HL-60/S4 (cell line): ENCODE results near the gene SUGCT.
"Not testable (repeated sequence)": the region's sequence is repeated elsewhere in the genome, so short reads cannot be mapped to it uniquely, and the experiment has no call there.

Experiments used
- in situ Hi-C: fragments of 300-500 bp; cut with MboI; formaldehyde crosslinking; loops from 2 replicates; pipeline ENCODE4 v1.14.3; 2022; ENCODE audit warnings: low sequenced_read_pairs

The SUGCT gene

DNA sequence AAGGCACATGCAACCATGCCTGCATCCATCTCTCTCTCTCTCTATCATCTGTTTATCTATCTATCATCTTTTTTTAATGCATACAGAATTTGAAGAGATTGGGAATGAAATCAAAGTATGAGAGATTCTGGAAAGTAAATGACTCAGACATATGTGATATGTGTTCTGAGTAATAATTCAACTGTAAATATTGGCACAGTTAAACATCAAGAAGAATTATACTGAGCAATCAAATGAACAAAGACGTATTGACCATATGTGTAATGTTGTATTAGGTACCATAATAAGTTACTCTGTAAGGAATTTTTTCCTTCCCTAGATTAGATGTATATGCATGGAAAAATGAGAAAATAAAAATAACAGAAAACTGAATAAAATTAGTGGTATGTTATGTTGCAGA lies 108.3 kb downstream of the SUGCT start:
- in situ Hi-C loops: loop anchor here (25.0 kb wide), 1 partner anchor 1469 kb away; the partner anchor contains the start of gene INHBA

DNA sequence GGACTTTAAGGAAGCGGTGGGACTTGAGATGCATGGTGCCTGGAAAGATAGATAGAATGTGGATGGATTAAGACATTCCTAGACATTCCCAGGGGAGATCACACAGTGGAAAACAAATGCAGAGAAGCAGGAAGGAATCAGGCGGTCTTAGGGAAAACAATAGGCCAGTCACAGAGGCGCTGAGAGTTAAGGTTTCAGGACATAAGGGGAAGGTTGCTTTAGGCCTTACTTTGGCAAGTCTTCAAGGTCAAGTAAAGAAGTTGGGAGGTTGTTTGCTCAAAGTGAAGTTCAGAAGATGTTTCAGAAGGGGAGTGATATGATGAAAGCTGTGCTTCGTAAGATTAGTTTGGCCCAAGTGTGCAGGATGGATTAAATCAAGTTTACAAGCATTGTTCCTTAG lies 109.4 kb downstream of the SUGCT start:
- in situ Hi-C loops: loop anchor here (25.0 kb wide), 1 partner anchor 1468 kb away; the partner anchor contains the start of gene INHBA

DNA sequence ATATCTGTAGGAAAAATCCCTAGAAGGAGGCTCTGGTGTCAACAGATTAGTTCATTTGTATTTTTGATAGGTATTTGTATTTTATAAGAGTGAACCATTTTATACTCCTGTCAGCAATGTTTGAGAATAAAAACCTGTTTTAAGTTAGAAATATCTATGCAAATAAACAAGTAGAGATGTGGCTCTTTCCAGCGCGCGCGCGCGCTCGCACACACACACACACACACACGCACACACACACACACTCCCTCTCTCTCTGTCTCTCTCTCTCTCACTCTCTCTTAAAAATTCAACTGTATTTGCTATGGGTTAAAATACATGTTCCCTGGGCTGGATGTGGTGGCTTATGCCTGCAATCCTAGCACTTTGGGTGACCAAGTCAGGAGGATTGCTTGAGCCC lies 113.9 kb downstream of the SUGCT start:
- in situ Hi-C loops: loop anchor here (25.0 kb wide), 1 partner anchor 1464 kb away; the partner anchor contains the start of gene INHBA

DNA sequence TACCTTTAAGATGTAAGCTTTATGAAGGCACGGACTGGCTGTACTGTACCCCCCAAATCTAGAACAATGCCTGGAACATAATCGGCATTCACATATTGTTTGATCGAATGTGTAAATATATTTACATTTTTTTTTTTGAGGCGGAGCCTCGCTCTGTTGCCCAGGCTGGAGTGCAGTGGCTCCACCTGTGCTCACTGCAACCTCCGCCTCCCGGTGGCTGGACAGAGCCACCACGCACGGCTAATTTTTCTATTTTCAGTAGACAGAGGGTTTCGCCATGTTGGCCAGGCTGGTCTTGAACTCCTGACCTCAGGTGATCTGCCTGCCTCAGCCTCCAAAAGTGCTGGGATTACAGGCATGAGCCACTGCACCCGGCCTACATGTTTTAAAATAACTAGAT lies 118.6 kb downstream of the SUGCT start:
- in situ Hi-C loops: not testable (repeated sequence)

DNA sequence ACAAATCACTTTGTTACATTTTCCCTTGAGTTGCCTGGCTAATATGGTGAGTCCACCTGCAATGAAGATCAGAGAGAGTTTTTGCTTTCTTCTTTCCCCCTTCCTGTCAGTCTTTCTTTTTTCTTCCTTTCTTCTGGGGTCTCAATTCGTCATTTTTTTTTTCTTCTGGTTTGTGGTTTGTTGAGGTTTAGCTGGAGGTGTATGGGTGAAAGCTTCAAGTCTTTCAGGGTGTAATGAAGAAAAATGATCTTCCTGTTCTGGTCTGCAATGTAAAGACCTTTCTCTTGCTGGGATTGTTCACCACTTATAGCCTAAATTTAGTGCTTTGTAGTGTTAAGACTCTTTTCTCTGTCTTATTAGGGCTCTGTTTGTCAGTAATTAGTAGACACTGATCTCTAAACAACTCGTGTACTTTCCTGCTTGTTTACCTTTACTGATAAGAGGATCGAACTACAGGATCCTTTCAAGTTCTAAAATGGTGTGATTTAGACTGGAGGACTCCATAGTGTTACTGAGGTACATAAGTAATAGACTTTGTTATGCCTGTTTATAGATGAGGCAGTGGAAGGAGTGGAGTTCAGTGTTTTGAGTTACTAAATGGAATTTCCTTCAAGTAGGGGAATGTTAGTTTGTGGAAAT lies 129.1 kb downstream of the SUGCT start:
- in situ Hi-C loops: no loop called here

DNA sequence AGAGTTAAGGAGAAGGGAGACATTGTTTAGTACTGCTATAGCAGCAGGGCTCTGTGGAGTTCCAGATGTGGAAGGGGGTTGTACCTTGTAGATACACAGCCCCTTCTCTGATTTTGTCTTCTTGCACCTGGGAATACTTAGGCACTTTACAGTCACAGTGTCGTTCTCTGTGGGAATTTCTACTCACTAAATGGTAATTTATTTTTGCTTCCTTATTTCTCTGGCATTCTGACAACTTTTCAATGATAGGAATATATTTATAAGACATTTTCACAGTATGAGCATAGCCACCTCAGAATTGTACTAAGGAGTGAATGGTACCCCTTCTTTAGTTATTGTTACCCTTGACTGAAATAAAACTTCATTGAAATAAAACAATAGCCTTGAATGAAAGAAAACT lies 132.8 kb downstream of the SUGCT start:
- in situ Hi-C loops: no loop called here

DNA sequence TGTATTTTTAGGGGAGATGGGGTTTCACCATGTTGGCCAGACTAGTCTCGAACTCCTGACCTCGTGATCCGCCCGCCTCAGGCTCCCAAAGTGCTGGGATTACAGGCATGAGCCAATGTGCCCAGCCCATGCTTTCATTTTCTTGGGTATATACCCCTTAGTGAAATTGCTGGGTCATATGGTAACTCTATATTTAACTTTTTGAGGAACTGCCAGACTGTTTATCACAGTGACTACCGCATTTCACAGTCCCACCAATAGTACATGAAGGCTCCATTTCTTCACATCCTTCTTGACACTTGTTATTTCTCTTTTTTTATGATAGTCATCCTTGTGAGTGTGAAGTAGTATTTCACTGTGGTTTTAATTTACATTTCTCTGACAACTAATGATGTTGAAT lies 134.0 kb downstream of the SUGCT start:
- in situ Hi-C loops: not testable (repeated sequence)

DNA sequence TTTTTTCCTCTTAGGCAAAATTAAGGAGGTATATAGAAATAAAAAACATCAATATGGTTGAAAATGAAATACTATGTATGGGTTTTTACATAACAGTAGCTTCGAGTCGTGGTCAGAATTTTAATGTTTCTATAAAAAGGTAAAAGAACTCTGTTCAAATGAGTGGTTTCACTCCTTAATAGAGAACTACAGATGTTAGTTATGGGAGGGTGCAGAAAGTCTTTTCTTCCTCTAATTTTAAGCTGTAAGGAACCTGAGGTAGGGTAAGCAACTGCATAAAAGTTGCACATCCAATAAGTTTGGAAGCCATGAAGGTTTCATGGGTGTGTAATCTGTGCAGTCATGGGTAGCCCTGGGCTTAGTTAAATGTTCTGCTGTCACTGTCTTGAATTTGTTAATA lies 141.3 kb downstream of the SUGCT start:
- in situ Hi-C loops: no loop called here

DNA sequence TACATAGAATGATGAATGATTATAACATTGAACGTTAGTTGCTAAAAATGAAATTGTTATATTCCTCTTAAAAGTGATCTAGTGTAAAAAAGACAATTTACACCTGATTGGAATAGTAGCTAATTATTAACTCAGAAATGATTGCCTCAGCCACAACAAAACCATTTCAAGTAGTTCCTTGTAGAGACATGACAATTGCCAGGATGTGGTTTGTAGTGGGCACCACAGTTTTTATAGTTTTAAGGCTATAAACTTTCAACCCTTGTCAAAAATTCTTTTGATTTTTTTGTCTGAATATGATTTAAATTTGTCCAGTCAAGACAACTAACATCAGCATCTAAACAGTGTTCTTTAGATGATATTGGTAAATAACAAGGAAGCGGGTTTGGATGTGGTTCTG lies 145.2 kb downstream of the SUGCT start:
- in situ Hi-C loops: no loop called here

DNA sequence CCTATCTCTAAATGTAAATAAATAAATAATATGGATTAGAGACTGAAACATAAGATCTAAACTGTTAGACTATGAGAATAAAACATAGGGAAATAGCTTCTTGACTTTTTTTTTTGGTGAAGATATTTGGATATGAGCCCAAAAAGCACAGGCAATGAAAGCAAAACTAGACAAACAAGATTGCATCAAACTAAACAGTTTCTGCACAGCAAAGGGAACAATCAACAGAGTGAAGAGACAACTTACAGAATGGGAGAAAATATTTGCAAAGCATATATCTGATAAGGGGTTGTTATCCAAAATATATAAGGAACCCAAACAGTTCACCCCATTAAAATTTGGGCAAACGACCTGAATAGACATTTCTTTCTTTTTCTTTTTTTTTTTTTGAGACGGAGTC lies 148.1 kb downstream of the SUGCT start:
- in situ Hi-C loops: no loop called here

DNA sequence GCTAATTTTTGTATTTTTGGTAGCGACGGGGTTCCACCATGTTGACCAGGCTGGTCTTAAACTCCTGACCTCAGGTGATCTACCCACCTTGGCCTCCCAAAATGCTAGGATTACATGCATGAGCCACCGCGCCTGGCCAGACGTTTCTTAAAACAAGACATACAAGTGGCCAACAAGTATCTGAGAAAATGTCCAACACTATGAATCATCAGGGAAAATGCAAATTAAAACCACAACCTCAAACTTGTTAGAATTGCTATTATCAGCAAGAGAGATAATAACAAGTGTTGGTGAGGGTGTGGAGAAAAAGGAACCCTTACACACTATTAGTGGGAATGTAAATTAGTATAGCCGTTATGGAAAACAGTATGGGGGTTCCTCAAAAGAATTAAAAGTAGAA lies 148.6 kb downstream of the SUGCT start:
- in situ Hi-C loops: no loop called here

DNA sequence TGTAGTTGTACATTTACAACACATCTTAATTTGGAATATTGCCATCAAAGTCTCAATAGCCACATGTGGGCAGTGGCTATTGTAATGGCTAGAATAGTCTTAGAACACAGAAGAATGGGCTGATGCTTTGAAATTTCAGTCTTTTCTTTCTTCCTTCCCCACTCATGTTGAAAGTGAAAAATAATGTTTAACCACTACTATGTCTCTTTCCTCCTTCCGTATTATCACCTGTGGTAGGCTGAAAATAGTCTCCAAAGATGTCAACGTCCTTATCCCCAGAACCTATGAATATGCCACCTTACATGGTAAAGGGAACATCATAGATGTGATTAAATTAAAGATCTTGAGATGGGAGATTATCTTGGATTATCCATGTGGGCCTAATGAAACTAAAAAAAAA lies 154.0 kb downstream of the SUGCT start:
- in situ Hi-C loops: no loop called here

DNA sequence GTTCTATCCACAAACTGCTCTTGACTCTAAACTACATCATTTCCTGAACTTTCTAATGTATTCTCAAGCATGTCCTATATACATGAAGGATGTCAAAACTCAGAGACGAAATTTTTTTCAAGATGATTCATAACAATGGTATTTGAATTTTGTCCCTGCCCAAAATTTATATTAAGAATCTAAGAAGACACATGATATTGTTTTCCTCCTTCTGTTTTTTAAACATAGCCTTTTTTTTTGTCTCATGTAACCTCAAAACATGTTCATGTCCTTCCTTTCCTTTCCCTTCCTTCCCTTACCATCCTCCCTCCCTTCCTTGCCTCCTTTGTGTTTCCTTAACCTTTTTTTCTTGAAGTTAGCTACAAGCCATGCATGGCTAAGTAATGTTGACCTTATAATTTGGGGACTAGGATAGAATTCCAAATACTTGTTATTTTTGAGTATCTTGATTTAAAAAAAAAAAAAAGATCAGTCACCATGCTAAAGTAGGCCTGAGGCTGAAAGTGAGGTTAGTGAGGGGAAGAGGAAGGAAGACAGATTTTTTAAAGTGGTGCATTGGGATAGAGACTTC lies 163.0 kb downstream of the SUGCT start:
- in situ Hi-C loops: no loop called here

DNA sequence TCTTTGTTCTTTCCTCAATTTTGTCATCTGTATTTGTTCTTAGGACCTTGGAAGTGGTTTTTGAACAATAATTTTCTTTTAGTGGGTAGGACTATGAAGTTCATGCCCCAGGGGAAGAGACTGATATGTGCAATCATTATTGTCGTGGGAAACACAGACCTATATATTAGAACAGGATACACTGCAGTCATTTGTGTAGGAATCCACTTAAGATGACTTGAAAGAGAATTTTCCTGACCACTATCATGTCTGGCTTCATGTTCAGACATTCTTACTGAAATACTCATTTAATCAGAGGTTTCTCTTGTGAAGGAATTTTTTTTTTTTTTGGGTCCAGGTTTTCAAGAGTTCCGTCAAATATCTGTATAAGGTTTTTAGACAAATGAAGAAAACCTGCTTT lies 163.6 kb downstream of the SUGCT start:
- in situ Hi-C loops: no loop called here

DNA sequence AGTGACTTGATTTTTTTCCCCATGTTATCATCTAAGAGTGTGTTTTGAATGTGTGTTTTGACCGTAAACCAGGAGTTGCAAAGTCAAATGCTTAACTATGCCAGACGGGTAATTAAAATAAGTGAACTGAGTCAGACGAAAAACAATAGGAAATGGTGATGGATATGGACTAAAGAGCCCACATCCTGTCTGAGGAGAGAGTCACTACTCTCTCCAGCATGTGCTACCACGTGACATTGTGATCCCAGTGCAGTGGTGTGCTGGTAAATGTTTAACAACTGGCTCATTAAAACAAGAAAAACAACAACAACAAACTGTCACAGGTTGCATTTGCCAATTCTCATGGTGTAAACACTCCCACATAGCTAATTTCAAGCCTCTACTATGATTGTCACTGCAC lies 164.3 kb downstream of the SUGCT start:
- in situ Hi-C loops: no loop called here

DNA sequence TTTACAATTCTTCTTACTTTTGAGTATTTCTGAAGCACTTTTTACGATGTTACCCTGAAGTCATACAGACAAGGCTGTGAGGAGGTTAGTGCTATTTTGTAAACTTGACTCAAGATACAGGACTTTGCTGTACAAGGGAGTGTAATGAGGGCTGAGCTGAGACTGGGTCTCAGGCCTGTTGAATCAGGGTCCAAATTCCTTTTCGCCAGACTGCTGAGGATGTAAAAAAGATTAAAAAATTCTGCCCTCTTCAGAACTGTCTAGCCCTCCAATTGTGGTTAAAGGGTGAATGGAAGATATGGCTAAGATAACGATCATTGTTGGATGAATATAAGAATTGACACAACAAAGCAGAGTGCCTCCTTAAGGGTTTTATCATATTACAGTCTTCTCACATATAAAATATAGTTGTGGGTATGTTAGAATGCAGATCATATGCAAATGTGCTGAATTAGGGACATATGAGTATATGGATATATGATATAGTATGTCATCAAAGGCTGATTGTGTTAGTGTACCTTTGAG lies 165.4 kb downstream of the SUGCT start:
- in situ Hi-C loops: no loop called here

DNA sequence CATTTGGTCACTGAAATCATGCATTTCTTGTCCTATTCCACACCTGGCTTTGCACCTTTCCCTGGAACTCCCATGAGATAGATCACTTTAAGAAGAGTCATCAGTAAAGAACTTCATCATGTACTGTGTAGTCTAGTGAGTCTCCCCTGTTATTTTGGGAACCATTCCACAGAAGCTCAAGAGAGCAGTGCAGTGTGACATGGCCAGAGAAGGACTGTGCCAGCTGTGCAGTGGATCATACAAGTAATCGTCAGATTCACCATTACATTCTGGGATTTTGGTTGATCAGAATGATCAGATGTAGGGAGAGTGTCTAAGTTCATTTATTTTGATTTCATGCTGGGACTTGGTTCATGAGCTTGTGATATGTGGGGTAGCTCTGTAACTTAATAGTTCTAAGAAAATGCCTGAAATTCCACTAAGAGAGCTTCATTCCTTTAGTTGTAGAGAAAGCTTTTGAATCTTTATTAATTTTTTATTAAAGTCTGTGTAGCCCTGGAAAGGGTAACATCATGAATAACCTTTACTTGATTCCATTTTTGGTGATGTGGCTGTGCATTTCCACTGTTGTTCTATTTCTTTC lies 166.8 kb downstream of the SUGCT start:
- in situ Hi-C loops: no loop called here

DNA sequence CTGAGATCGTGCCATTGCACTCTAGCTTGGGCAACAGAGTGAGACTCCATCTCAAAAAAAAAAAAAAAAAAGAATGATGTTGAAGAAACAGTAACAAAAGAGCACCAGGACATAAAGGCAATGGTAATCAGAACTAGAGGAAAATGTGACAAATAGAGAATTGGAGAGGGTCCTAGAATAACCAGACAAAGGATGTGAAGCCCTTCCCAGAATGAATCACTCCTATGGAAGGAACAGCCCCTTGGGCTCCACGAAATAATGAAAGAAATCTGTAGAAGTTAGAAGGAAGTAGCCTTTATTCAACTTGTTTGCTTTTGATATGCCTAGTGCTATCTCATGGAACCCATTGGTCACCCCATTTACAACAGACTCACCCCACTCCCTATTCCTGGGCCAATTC lies 169.2 kb downstream of the SUGCT start:
- in situ Hi-C loops: no loop called here

DNA sequence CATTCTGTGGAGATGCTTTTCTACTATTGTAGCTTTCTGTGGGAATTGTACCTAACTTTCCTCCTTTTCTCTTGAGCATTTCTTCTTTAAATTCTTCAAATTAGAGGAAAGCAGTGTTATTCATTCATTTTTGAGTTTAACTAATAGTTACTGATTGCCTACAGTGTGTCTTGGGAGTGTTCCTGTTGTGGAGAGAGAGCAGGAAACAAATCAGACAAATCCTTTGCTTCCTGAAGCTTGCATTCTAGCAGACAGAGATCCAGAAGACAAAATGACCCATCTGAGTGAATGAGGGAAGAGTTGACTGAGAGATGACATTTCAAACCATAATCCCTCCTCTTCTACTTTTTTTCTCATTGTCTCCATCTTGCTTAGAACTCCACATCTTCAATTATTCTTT lies 170.4 kb downstream of the SUGCT start:
- in situ Hi-C loops: no loop called here

DNA sequence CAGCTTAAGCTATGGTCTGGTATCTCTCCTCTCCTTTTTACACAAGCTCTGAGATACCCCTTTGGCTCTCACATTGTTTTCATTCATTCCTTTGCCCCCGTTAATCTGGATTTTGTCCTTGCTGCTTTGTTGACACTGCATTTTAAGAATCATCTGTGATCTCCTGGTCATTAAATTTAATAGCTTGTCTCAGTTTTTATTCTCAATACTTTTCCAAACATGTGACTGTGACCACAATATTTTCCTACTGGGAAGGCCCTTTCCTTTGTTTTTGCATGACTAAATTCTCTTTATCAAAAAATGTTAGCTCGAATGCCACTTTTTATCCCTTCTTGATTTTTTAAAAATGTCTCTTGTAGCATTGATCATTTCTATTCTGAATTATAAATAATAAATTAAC lies 171.2 kb downstream of the SUGCT start:
- in situ Hi-C loops: no loop called here

DNA sequence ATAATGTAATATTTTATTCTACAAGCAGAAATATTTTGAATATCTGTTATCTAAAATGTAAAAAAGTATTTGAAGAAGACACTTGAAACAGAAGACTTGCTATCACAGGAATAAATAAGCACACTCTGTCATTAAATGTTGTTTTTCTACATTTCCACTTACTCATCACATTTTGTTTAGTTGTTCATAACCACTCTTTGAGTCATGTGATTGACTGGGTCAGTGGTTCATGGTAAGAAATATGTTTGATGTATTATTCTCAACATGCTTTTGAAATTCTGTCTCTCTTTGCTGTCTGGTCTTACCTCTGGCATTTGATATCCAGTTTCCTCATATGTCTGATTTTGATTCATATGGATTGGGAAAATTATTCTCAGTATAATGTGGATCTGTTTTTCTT lies 171.8 kb downstream of the SUGCT start:
- in situ Hi-C loops: no loop called here

DNA sequence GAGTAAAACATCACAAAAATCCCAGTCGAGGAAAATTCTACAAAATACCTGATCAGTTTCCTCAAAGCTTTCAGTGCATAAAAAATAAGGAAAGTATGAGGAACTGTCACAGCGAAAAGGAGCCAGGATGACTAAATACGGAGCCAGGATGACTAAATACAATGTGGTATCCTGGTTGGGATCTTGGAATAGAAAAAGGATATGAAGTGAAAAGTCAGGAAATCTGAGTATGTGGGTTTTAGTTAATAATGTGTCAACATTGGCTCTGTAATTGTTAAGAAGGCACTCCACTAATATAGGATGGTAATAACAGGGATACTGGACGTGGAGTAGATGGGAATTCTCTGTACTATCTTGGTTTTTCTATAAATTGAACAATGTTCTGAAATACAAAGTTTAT lies 175.5 kb downstream of the SUGCT start:
- in situ Hi-C loops: no loop called here
